Hypothalamus (tissue), 51 donors: ENCODE results near the gene PLEKHN1.

Source experiments
- DNase-seq, 51 donors: peaks; one replicate each; lab custom pipeline; 2025; lab: John Stamatoyannopoulos, UW

The PLEKHN1 gene

GRCh38 chr1:1020000-1020404 lies 53.7 kb downstream of the PLEKHN1 start, which contains the start of gene AGRN:
Gene AGRN, plus strand, starts transcription at chr1:1020120. Its CDS starts 53 bp downstream, at chr1:1020173.
- DNase-seq: peak in 19 of 51 donors; percentile 35 to 79 (median 60)

- DNase-seq: peak in 1 of 51 donors; percentile 38
These were observed 54.2 kb downstream of the PLEKHN1 start for GRCh38 chr1:1020415-1021009.

GRCh38 chr1:1021010-1021919 lies 55.0 kb downstream of the PLEKHN1 start:
- peak in 4 of 51 donors; percentile 17 to 45 (median 36) for DNase-seq

- DNase-seq: no peak
These were observed 55.6 kb downstream of the PLEKHN1 start for GRCh38 chr1:1021920-1022259.

GRCh38 chr1:1022302-1023009 lies 56.2 kb downstream of the PLEKHN1 start:
- DNase-seq: no peak

- peak in 3 of 51 donors; percentile 12 to 37 (median 31) for DNase-seq
These were observed 57.4 kb downstream of the PLEKHN1 start for GRCh38 chr1:1023700-1024099.

- no peak for DNase-seq
These were observed 58.0 kb downstream of the PLEKHN1 start for GRCh38 chr1:1024149-1024770.

GRCh38 chr1:1024771-1025699 lies 58.8 kb downstream of the PLEKHN1 start:
- DNase-seq: peak in 27 of 51 donors; percentile 14 to 75 (median 43)
